HTR-8/SVneo (cell line): ENCODE data around the gene BSDC1.
"Not testable (repeated sequence)": the region's sequence is repeated elsewhere in the genome, so short reads cannot be mapped to it uniquely, and the experiment has no call there.

Experiments
- DNase-seq: peaks from one replicate; pipeline ENCODE4 v3.0.0; 2011; ENCODE audit warnings: low spot score, mixed read lengths; ENCODE audit not compliant: insufficient read length
- FAIRE-seq: peaks from 2 replicates; lab custom pipeline; 2011; peaks lifted over from hg19 to GRCh38; lab: Jason Lieb, UNC

The BSDC1 gene

GRCh38 chr1:32394141-32394889 is at the start of gene BSDC1:
Gene BSDC1, minus strand, starts transcription at chr1:32394441. Its CDS starts 27 bp downstream, at chr1:32394414.
- FAIRE-seq: peak; percentile 96
- DNase-seq: peak; percentile 97

- not testable (repeated sequence) for FAIRE-seq, DNase-seq
Measured at GRCh38 chr1:32441467-32441866, 47.2 kb upstream of the BSDC1 start.

GRCh38 chr1:32438777-32439176 is 44.5 kb upstream of the BSDC1 start:
- FAIRE-seq, DNase-seq: not testable (repeated sequence)

GRCh38 chr1:32438136-32438535 is 43.9 kb upstream of the BSDC1 start:
- no peak for DNase-seq
- no peak for FAIRE-seq

GRCh38 chr1:32431736-32432400 is 37.6 kb upstream of the BSDC1 start:
- DNase-seq (no peak), FAIRE-seq (no peak)

- no peak for DNase-seq
- FAIRE-seq: no peak
Measured at GRCh38 chr1:32427264-32427963, 33.2 kb upstream of the BSDC1 start.

- DNase-seq (no peak), FAIRE-seq (no peak)
Measured at GRCh38 chr1:32426489-32427255, 32.4 kb upstream of the BSDC1 start.

- no peak for FAIRE-seq
Measured at GRCh38 chr1:32421775-32422174, 27.5 kb upstream of the BSDC1 start.

GRCh38 chr1:32414186-32414886 is 20.1 kb upstream of the BSDC1 start:
- no peak for FAIRE-seq
- no peak for DNase-seq

More at GRCh38 chr1:32421775-32422174, 27.5 kb upstream of the BSDC1 start:
- no peak for DNase-seq

- DNase-seq: peak; percentile 40
- FAIRE-seq: peak; percentile 85
Measured at GRCh38 chr1:32413507-32414185, 19.4 kb upstream of the BSDC1 start.

- FAIRE-seq: no peak
- DNase-seq: no peak
Measured at GRCh38 chr1:32411261-32411660, 17.0 kb upstream of the BSDC1 start.

GRCh38 chr1:32406629-32407111 is 12.4 kb upstream of the BSDC1 start:
- DNase-seq (no peak), FAIRE-seq (no peak)

GRCh38 chr1:32405672-32406467 is 11.6 kb upstream of the BSDC1 start:
- FAIRE-seq: no peak
- no peak for DNase-seq

- FAIRE-seq (no peak), DNase-seq (no peak)
Measured at GRCh38 chr1:32404946-32405345, 10.7 kb upstream of the BSDC1 start.

- peak; percentile 84 for DNase-seq
- peak; percentile 55 for FAIRE-seq
Measured at GRCh38 chr1:32400876-32401631, 6.8 kb upstream of the BSDC1 start.

GRCh38 chr1:32399843-32400242 is 5.6 kb upstream of the BSDC1 start:
- FAIRE-seq (no peak), DNase-seq (no peak)

GRCh38 chr1:32398401-32398800 is 4.2 kb upstream of the BSDC1 start:
- DNase-seq (no peak), FAIRE-seq (no peak)
